ENCODE measurements around the gene SLC25A34. TPM values are rescaled to one million over a fixed set of nuclear protein-coding genes. Genes with fewer than 3 reads are reported as not detected.

Gene SLC25A34
- total RNA-seq, 1 experiment from 2014 or later = 0.59 TPM

DNA sequence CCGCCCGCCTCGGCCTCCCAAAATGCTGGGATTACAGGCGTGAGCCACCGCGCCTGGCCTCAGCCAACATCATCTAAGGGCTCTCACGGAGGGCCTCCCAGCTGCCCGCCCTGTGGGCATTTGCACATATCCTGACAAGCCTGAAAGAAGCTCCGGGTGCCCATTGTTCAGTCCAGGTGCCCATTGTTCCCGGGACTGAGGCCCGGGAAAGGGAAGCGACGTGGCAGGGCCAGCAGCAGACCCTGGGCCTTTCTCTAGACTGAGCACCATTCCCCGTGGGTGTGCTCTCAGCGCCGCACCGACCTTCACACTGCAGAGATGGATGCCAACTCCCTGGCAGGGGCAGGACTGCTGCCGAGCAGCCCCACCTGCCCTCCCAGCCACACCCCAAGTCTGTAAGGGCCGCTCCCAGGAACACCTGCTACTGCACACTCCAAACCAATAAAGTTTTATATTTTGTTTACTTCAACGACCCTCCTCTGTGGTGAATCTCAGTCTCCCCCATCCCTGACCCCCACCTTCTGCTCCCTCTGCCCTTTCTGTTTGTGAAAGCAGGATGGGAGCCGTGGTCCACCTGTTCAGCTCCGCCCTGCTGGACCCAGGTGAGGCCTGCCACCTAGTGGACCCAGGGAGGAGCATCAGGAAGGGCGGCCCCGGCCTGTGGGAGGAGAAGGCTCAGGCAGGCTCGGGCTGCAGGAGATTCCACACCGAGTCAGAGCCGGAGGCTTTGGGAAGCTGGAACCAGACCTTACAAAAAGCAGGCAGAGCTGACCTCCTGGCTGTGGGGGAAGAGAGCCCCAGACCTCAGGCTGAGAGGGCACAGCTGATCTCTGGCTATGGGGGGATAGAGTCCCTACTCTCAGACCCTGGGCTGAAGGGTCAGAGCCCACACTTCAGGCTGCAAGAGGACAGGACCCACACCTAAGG is 5.1 kb downstream of the SLC25A34 start:
- ATAC-seq (peak; percentile 98), DNase-seq (ENCODE audit: low read depth, low spot score) (peak; percentile 53)
- H3K4me1 ChIP-seq (ENCODE audit: control insufficient read depth in 1 of 2, insufficient read depth in 2 of 2, low read length in 2 of 2) = peaks cover 3 to 10% of the 10 kb centered on the region in 2 experiments; a peak in 3 of 4 replicates
- H3K36me3 ChIP-seq (ENCODE audit: control insufficient read depth in 1 of 2, insufficient read depth in 2 of 2, low read length in 2 of 2) = no peaks in the 10 kb centered on the region
- BruUV-seq (replicated peaks) = no TSS peak
- CTCF ChIA-PET = interaction anchor here (0.6 to 2.0 kb wide), 9 partner anchors 9 to 148 kb away, joined by 3 to 13 read pairs (median 4); no protein-coding TSS in a partner anchor
- no peaks in the 10 kb centered on the region for H3K79me2 ChIP-seq (ENCODE audit: insufficient read depth, low read length)
- no peak overlapping the region for H3K4me3 ChIP-seq (replicated peaks in 1 of 2; ENCODE audit: low read depth in 1 of 2, low read length in 2 of 2)
- H3K4me2 ChIP-seq (ENCODE audit: low read length) = peak overlapping the region; percentile 68
- H3K9me3 ChIP-seq (ENCODE audit: control insufficient read depth in 1 of 2, insufficient read depth in 1 of 2, low read depth in 1 of 2, low read length in 2 of 2) = no peaks in the 10 kb centered on the region
- RAD21 ChIA-PET (ENCODE audit: low non-redundant PET in 1 of 2, low total read pairs in 2 of 2, uncharacterized antibody in 2 of 2, unreplicated experiment in 2 of 2) = interaction anchor here in 1 of 2 experiments (1.2 kb wide), 1 partner anchor 145 kb away, joined by 5 read pairs; no protein-coding TSS in a partner anchor
- no peak overlapping the region for H3K9ac ChIP-seq (ENCODE audit: low read length)
- no peak for TF ChIP-seq SP1 (IDR thresholded peaks at IDR 0.05; ENCODE audit: low read depth)
- peak; percentile 19 for TF ChIP-seq YY1 (IDR thresholded peaks at IDR 0.05; ENCODE audit: extremely low read depth, insufficient replicate concordance, low read depth, low read length)
- TF ChIP-seq, protein P1, sequence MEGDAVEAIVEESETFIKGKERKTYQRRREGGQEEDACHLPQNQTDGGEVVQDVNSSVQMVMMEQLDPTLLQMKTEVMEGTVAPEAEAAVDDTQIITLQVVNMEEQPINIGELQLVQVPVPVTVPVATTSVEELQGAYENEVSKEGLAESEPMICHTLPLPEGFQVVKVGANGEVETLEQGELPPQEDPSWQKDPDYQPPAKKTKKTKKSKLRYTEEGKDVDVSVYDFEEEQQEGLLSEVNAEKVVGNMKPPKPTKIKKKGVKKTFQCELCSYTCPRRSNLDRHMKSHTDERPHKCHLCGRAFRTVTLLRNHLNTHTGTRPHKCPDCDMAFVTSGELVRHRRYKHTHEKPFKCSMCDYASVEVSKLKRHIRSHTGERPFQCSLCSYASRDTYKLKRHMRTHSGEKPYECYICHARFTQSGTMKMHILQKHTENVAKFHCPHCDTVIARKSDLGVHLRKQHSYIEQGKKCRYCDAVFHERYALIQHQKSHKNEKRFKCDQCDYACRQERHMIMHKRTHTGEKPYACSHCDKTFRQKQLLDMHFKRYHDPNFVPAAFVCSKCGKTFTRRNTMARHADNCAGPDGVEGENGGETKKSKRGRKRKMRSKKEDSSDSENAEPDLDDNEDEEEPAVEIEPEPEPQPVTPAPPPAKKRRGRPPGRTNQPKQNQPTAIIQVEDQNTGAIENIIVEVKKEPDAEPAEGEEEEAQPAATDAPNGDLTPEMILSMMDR (IDR thresholded peaks at IDR 0.05 in 2 of 3, conservative IDR thresholded peaks at IDR 0.05 in 1 of 3; ENCODE audit: borderline replicate concordance in 1 of 3, insufficient read depth in 1 of 3, low read depth in 2 of 3, low read length in 2 of 3) = peak; percentile 91 to 95 (median 93)
- TF ChIP-seq, protein P2, sequence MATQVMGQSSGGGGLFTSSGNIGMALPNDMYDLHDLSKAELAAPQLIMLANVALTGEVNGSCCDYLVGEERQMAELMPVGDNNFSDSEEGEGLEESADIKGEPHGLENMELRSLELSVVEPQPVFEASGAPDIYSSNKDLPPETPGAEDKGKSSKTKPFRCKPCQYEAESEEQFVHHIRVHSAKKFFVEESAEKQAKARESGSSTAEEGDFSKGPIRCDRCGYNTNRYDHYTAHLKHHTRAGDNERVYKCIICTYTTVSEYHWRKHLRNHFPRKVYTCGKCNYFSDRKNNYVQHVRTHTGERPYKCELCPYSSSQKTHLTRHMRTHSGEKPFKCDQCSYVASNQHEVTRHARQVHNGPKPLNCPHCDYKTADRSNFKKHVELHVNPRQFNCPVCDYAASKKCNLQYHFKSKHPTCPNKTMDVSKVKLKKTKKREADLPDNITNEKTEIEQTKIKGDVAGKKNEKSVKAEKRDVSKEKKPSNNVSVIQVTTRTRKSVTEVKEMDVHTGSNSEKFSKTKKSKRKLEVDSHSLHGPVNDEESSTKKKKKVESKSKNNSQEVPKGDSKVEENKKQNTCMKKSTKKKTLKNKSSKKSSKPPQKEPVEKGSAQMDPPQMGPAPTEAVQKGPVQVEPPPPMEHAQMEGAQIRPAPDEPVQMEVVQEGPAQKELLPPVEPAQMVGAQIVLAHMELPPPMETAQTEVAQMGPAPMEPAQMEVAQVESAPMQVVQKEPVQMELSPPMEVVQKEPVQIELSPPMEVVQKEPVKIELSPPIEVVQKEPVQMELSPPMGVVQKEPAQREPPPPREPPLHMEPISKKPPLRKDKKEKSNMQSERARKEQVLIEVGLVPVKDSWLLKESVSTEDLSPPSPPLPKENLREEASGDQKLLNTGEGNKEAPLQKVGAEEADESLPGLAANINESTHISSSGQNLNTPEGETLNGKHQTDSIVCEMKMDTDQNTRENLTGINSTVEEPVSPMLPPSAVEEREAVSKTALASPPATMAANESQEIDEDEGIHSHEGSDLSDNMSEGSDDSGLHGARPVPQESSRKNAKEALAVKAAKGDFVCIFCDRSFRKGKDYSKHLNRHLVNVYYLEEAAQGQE (IDR thresholded peaks at IDR 0.05; ENCODE audit: low read depth) = no peak
- TF ChIP-seq SRF (IDR thresholded peaks at IDR 0.05; ENCODE audit: low read depth) = no peak
- no peak for TF ChIP-seq TCF7L2 (IDR thresholded peaks at IDR 0.05; ENCODE audit: borderline replicate concordance, extremely low read depth, insufficient read depth, insufficient read length)
- TF ChIP-seq RAD21 (IDR thresholded peaks at IDR 0.05; ENCODE audit: low read depth) = peak; percentile 99
- TF ChIP-seq ZFX (IDR thresholded peaks at IDR 0.05) = no peak
- H2AFZ ChIP-seq (ENCODE audit: low read depth, low read length, poor library complexity, severe bottlenecking) = no peak overlapping the region
- H4K20me1 ChIP-seq (ENCODE audit: insufficient read depth) = no peaks in the 10 kb centered on the region
- POLR2A ChIA-PET = no interaction called here
- intact Hi-C loops (cut with micrococcal nuclease) = loop anchor here (1.0 kb wide), 1 partner anchor 146 kb away; no protein-coding TSS in a partner anchor
- no peaks in the 10 kb centered on the region for H3K9me2 ChIP-seq (ENCODE audit: insufficient read depth)
- H3K27ac ChIP-seq (ENCODE audit: low read depth, low read length) = no peak overlapping the region
- H3K27me3 ChIP-seq (ENCODE audit: insufficient read depth, low read length) = no peaks in the 10 kb centered on the region

Data from HCT116 (cell line).